MM.1S (cell line): ENCODE results near the gene RFC1.

ENCODE experiments used
- DNase-seq: peaks from one replicate; pipeline ENCODE4 v3.0.0-alpha.2; 2015
- H2AFZ ChIP-seq: fragments of 300-600 bp; sonication (generic); 2 replicates; pipeline ENCODE4 v1.6.0; 2016; ENCODE audit warnings: antibody characterized with exemption, low read length
- H3F3A ChIP-seq: fragments of 300-600 bp; sonication (generic); 2 replicates; pipeline ENCODE4 v1.6.1; 2016; ENCODE audit warnings: mild to moderate bottlenecking, antibody characterized with exemption, low read length, moderate library complexity, mixed read lengths; ENCODE audit not compliant: insufficient read depth
- H3K27ac ChIP-seq: fragments of 300-600 bp; sonication (generic); 2 replicates; pipeline ENCODE4 v1.5.1; 2016; ENCODE audit warnings: mild to moderate bottlenecking, low read length
- H3K27me3 ChIP-seq: fragments of 300-600 bp; sonication (generic); replicated peaks from 2 replicates; pipeline ENCODE4 v1.6.0; 2016; ENCODE audit warnings: low read length; ENCODE audit not compliant: insufficient read depth
- H3K36me3 ChIP-seq: fragments of 300-600 bp; sonication (generic); replicated peaks from 2 replicates; pipeline ENCODE4 v1.6.1; 2016; ENCODE audit warnings: mild to moderate bottlenecking, low read length, mixed read lengths; ENCODE audit not compliant: insufficient read depth
- H3K4me1 ChIP-seq: fragments of 300-600 bp; sonication (generic); 2 replicates; pipeline ENCODE4 v1.6.1; 2016; ENCODE audit warnings: low read length, mixed read lengths
- H3K4me2 ChIP-seq: fragments of 300-600 bp; sonication (generic); 2 replicates; pipeline ENCODE4 v1.6.0; 2016; ENCODE audit warnings: low read depth, low read length
- H3K4me3 ChIP-seq: fragments of 300-600 bp; sonication (generic); 2 replicates; pipeline ENCODE4 v1.5.1; 2016; ENCODE audit warnings: low read length, mixed read lengths
- H3K79me2 ChIP-seq: fragments of 300-600 bp; sonication (generic); 2 replicates; pipeline ENCODE4 v1.6.1; 2016; ENCODE audit warnings: mixed run types, low read length, mixed read lengths
- H3K9ac ChIP-seq: fragments of 300-600 bp; sonication (generic); 2 replicates; pipeline ENCODE4 v1.6.1; 2016; ENCODE audit warnings: low read length, mixed read lengths
- H3K9me2 ChIP-seq: fragments of 300-600 bp; sonication (generic); replicated peaks from 2 replicates; pipeline ENCODE4 v1.6.1; 2016; ENCODE audit warnings: mild to moderate bottlenecking, low read length, mixed read lengths; ENCODE audit not compliant: insufficient read depth
- H3K9me3 ChIP-seq: fragments of 300-600 bp; sonication (generic); replicated peaks from 2 replicates; pipeline ENCODE4 v1.6.1; 2016; ENCODE audit warnings: mild to moderate bottlenecking, low read length, mixed read lengths; ENCODE audit not compliant: insufficient read depth
- H4K20me1 ChIP-seq: fragments of 300-600 bp; sonication (generic); 2 replicates; pipeline ENCODE4 v1.6.1; 2016; ENCODE audit warnings: mild to moderate bottlenecking, low read length, moderate library complexity, mixed read lengths; ENCODE audit not compliant: insufficient read depth
- EZH2 ChIP-seq: fragments of 300-600 bp; sonication (generic); optimal IDR thresholded peaks from 2 replicates; pipeline ENCODE3; 2017; ENCODE audit warnings: low read depth, mild to moderate bottlenecking, antibody characterized with exemption, low read length, mixed read lengths
- EZH2phosphoT487 ChIP-seq: fragments of 300-600 bp; sonication (generic); IDR thresholded peaks from 2 replicates; pipeline ENCODE4 v1.6.1; 2018; ENCODE audit warnings: antibody characterized with exemption, low read length
- TF ChIP-seq, protein P1 (sequence below): fragments of 300-600 bp; sonication (generic); IDR thresholded peaks from 2 replicates; pipeline ENCODE4 v1.5.1; 2016; ENCODE audit warnings: antibody characterized with exemption, low read length, mixed read lengths

RFC1 gene

GRCh38 chr4:39274503-39274902 is 91.7 kb downstream of the RFC1 start:
- no peaks in the 10 kb centered on the region for H3K4me1 ChIP-seq
- no peaks in the 10 kb centered on the region for H4K20me1 ChIP-seq
- no peaks in the 10 kb centered on the region for H3K27me3 ChIP-seq
- no peak for DNase-seq
- H3K9me2 ChIP-seq: no peaks in the 10 kb centered on the region
- H3K9ac ChIP-seq: no peak overlapping the region
- no peak overlapping the region for H2AFZ ChIP-seq
- no peak overlapping the region for H3K4me3 ChIP-seq
- no peaks in the 10 kb centered on the region for H3F3A ChIP-seq
- H3K27ac ChIP-seq: no peak overlapping the region
- no peaks in the 10 kb centered on the region for H3K79me2 ChIP-seq
- no peak for TF ChIP-seq EZH2
- H3K9me3 ChIP-seq: no peaks in the 10 kb centered on the region
- no peak overlapping the region for H3K4me2 ChIP-seq
- no peaks in the 10 kb centered on the region for H3K36me3 ChIP-seq

- H4K20me1 ChIP-seq: no peaks in the 10 kb centered on the region
- H2AFZ ChIP-seq: no peak overlapping the region
- DNase-seq: no peak
- no peak overlapping the region for H3K4me2 ChIP-seq
- no peaks in the 10 kb centered on the region for H3K79me2 ChIP-seq
- TF ChIP-seq EZH2 (no peak), EZH2phosphoT487 (no peak)
- TF ChIP-seq, protein P1, sequence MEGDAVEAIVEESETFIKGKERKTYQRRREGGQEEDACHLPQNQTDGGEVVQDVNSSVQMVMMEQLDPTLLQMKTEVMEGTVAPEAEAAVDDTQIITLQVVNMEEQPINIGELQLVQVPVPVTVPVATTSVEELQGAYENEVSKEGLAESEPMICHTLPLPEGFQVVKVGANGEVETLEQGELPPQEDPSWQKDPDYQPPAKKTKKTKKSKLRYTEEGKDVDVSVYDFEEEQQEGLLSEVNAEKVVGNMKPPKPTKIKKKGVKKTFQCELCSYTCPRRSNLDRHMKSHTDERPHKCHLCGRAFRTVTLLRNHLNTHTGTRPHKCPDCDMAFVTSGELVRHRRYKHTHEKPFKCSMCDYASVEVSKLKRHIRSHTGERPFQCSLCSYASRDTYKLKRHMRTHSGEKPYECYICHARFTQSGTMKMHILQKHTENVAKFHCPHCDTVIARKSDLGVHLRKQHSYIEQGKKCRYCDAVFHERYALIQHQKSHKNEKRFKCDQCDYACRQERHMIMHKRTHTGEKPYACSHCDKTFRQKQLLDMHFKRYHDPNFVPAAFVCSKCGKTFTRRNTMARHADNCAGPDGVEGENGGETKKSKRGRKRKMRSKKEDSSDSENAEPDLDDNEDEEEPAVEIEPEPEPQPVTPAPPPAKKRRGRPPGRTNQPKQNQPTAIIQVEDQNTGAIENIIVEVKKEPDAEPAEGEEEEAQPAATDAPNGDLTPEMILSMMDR: no peak
- no peaks in the 10 kb centered on the region for H3K4me1 ChIP-seq
- H3K4me3 ChIP-seq: no peak overlapping the region
- no peaks in the 10 kb centered on the region for H3K36me3 ChIP-seq
- H3K27me3 ChIP-seq: no peaks in the 10 kb centered on the region
- no peaks in the 10 kb centered on the region for H3K9me2 ChIP-seq
- no peak overlapping the region for H3K9ac ChIP-seq
- no peaks in the 10 kb centered on the region for H3K9me3 ChIP-seq
- no peaks in the 10 kb centered on the region for H3F3A ChIP-seq
- H3K27ac ChIP-seq: no peak overlapping the region
Observed at GRCh38 chr4:39263895-39264294, 102.3 kb downstream of the RFC1 start.

DNA sequence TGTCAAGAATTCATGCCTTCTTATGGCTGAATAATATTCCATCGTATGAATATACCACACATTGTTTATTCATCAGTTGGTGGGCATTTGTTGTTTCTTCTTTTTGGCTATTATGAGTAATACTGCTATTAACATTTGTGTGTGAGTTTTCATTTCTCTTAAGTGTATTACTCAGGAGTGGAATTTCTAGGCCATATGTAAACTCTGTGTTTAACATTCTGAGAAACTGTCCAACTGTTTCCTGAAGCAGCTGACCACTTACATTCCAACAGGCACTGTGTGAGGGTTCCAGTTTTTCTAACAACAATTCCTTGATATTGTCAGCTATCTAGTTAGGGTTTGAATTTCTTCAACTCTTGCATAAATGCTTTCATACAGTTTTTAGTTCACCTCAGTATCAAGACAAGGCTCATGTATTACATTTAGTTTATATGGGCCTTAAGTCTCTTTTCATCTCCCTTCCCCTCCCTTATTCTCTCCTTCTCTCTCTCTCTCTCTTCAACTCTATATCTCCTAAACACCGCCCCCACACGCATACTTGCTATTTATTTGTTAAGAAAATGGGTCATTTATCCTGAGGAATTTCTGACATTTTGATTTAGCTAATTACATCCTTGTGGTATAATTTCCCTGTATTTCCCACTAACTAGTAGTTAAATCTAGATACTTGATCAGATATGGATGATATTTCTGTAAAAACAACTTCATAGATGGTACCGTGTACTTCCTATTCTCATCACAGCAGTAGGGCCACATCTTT is 106.4 kb downstream of the RFC1 start:
- Histone ChIP-seq H3F3A (no peaks in the 10 kb centered on the region), H3K4me1 (no peaks in the 10 kb centered on the region), H3K9me3 (no peaks in the 10 kb centered on the region), H3K79me2 (no peaks in the 10 kb centered on the region), H4K20me1 (no peaks in the 10 kb centered on the region), H3K27me3 (no peaks in the 10 kb centered on the region), H3K9me2 (no peaks in the 10 kb centered on the region), H3K4me2 (no peak overlapping the region), H3K27ac (no peak overlapping the region), H3K4me3 (no peak overlapping the region), H3K9ac (no peak overlapping the region), H2AFZ (no peak overlapping the region), H3K36me3 (no peaks in the 10 kb centered on the region)
- no peak for TF ChIP-seq EZH2
- no peak for TF ChIP-seq EZH2phosphoT487
- TF ChIP-seq, protein P1: no peak
- DNase-seq: no peak

DNA sequence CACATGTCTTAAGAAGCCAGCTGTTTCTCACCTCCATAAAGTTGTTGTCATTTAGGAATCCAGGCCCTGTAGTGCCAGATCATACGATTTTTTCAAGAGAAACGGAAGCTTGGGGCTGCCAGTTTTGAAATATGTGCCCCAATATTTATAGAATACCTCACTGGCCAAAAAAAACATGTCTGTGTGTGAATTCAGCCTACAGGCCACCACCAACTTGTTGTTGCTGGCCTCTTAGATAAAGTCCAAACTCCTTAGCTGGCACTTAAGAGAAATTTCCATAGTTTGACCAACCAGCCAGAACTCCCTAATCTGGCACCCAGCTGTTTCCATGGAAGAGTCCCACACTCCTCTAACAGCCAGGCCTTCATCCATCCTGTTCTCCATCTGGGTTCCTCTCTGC is 109.7 kb downstream of the RFC1 start:
- Histone ChIP-seq H3F3A (no peaks in the 10 kb centered on the region), H3K4me3 (no peak overlapping the region), H4K20me1 (no peaks in the 10 kb centered on the region), H3K4me2 (no peak overlapping the region), H3K36me3 (no peaks in the 10 kb centered on the region), H3K9ac (no peak overlapping the region), H3K27ac (no peak overlapping the region), H3K4me1 (no peaks in the 10 kb centered on the region), H3K9me2 (no peaks in the 10 kb centered on the region), H2AFZ (no peak overlapping the region), H3K9me3 (no peaks in the 10 kb centered on the region), H3K79me2 (no peaks in the 10 kb centered on the region), H3K27me3 (no peaks in the 10 kb centered on the region)
- DNase-seq: no peak
- TF ChIP-seq EZH2 (no peak), EZH2phosphoT487 (no peak)
- TF ChIP-seq, protein P1: no peak
